T-helper 22 cell (primary cell): Measurements from ENCODE around the gene NFATC2IP.
"Not testable (repeated sequence)": the region's sequence is repeated elsewhere in the genome, so short reads cannot be mapped to it uniquely, and the experiment has no call there.

Experiments used
- DNase-seq: peaks from one replicate; pipeline ENCODE4 v3.0.0-alpha.2; 2020; ENCODE audit warnings: low read depth

The NFATC2IP gene

DNA sequence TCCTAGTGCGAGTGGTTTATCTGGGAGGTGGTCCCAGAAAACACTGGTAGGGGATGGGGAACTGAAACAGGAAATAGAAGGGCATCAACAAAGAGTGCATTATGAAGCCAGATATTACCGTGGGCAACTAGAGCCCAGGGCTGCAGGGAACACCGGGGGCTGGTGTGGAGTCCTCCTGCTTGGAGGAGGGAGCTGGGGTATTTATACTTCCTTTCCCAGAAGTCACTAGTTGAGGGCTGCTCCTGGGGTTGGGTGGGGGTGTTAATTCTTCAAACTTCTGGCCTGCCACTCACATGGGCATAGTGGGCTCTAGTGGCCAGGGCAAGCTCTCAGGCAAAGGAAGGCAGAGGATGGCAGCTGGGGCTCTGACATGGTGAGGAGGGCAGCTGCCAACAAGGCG lies 48.8 kb downstream of the NFATC2IP start:
- no peak for DNase-seq

DNA sequence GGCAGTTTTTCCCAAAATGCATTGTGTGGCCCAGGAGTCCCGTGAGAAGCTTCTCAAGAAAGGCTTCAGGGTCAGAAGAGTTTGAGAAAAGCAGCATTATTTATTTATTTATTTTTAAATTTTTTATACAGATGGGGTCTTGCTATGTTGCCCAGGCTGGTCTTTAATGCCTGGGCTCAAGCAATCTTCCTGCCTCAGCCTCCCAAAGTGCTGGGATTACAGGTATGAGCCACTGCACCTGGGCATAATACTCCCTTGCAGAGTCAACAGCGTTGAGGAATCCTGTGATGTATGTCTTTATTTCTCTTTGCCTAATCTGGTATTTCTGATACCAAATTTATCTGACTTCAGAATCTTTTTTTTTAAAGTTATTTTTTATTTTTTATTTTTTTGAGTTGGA lies 49.3 kb downstream of the NFATC2IP start:
- DNase-seq: no peak

DNA sequence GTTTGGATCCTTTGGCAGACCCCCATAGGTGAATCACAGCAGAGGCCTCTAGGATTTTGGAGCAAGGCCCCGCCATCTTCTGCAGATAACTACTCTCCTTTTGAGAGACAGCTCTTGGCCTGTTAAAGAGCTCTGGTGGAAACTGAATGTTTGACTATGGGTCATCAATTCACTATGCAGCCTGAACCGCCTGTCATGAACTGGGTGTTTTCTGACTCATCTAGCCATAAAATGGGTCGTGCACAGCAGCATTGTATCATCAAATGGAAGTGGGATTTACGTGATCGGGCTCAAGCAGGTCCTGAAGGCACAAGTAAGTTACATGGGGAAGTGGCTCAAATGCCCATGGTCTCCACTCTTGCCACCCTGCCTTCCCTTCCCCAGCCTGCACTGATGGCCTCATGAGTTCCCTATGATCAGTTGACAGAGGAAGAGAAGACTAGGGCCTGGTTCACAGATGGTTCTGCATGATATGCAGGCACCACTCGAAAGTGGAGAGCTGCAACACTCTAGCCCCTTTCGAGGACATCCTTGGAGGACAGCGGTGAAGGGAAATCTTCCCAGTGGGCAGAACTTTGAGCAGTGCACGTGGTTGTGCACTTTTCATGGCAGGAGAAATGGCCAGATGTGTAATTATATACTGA lies 53.9 kb downstream of the NFATC2IP start:
- not testable (repeated sequence) for DNase-seq

DNA sequence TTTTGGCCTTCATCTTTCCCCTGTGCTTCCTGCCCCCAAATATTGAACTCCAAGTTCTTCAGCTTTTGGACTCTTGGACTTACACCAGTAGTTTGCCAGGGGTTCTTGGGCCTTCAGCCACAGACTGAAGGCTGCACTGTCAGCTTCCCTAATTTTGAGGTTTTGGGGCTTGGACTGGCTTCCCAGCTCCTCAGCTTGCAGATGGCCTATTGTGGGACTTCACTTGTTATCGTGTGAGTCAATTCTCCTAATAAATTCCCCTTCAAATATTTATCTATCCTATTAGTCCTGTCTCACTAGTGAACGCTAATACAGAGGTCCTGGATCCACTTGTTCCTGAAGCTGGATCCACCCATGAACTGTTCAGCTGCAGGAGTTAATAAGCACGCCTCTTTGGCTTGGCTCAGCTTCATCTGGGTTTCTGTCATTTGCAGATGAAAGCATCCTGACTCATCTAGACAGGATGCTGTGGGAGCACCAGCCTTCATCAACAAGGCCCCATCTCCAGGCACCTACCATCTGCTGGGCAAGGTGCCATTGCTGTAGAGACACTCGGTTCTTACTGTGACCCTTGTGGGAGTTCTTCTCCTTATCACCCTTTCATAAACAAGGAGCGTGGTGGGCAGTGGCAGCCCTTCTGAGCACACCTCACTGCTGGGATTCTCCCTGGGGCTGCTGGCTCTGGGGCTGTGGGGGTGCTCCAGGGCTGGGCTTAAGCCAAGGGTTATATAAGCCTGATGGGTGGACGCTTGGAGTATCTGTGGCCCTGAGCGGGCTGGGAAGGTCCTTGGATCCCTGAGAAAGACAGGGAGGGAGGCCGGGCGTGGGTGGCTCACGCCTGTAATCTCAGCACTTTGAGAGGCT lies 57.2 kb downstream of the NFATC2IP start:
- peak; percentile 57 for DNase-seq

DNA sequence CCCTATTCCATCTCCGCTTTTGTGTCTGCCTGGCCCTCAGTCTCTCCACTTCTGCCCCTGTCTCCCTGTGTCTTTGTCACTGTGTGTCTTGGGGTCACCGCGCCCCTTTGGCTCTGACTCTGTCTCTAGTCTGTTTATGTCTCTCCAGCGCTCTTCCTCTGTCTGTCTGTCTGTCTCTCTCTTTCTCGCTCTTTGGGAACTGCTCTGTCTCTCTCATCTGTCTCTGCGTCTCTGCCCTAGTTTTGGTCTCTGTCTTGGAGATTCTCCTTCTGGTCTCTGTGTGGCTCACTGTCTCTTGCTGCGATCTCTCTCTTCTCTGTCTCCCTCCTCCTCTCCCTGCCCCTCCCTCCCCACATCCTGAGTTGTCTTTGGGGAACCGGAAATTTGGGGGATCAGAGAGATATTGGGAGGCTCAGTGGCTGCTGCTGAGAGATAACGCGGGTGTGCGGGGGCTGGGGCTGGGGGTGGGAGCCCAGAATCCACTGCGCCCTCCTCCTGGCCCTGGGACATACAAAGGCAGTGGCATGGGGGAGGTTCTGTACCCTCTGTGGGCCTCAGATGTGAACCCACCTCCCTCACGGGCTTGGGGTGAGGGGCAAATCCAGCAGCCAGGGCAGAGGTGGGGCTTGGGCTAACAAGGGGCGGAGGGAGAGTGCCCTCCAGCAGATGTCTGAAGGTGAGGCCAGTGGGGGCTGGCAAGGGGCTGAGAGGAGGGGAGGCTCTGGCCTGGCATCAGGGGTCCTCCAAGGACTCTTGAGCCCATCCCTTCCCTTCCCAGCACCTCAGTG lies 58.5 kb downstream of the NFATC2IP start:
- DNase-seq: no peak

DNA sequence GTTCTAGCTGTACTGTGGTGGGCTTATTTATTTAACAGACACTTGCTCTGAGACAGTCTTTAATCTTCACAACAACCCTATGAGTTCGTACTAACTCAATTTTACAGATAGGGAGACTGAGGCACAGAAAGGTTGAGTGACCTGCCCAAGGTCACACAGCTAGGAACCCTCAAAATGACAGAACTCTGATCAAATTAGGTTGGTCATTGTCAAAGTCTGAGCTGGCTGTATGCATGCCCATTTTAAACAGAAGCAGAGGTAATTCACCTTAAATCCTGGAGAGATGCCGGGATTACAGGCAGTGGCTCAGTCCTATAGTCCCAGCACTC lies 59.1 kb downstream of the NFATC2IP start:
- no peak for DNase-seq

DNA sequence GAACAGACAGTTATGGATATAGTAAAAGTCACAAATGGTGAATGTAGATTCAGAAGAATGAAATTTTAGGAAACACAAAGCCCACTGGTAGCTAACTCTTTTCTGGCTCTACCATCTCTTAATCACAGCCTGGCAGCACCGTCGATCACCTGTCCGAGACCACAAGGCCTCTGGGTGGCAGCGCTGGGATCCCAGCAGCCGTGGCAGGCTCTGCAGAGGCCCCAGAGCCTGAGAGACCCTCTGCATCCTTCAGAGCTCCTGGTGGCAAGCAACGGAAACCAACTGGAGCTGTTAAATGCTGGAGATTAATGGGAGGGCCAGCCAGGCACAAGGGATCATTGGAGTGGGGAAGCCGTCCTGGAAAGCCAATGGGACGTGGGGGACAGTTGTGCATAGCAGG lies 60.4 kb downstream of the NFATC2IP start:
- no peak for DNase-seq

DNA sequence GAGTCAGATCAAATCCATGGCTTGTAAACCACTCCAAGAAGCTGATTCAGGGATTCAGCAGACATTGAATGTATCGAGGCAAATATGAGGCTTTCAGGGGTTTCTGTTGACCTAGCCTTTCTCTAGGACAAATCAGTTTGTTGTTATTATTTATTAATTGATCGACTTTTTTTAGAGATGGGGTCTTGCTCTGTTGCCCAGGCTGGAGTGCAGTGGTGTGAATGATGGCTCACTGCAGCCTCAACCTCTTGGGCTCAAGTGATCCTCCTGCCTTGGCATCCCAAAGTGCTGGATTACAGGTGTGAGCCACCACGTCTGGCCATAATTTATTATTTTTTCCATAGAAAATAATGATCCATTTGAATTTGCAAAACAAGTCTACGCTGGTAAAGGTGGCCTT lies 61.1 kb downstream of the NFATC2IP start:
- no peak for DNase-seq

DNA sequence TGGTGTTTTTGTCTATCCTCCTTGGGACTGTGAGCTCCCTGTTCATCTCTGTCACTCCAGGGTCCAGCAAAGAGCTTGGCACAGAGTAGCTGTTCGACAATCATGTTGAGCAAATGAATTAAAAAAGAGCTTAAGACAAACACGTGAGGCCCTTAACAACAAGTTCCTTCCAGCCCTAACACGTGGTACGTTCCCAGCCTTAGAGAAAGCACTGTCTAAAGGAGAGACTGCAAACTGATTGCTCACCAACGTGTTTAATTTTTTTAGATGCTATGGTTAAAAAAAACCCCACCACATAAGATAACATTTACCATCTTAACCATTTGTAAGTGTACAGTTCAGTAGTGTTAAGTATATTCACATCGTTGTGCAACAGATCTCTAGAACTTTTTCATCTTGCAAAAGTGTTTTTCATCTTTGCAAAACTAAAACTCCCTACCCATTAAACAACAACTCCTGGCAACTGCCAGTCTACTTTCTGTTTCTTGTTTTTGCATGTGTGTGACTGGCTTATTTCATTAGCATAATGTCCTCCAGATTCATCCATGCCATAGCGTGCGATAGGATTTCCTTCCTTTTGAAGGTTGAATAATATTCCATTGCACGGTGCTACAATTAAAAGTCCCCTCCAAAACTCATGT lies 62.3 kb downstream of the NFATC2IP start:
- DNase-seq: no peak

DNA sequence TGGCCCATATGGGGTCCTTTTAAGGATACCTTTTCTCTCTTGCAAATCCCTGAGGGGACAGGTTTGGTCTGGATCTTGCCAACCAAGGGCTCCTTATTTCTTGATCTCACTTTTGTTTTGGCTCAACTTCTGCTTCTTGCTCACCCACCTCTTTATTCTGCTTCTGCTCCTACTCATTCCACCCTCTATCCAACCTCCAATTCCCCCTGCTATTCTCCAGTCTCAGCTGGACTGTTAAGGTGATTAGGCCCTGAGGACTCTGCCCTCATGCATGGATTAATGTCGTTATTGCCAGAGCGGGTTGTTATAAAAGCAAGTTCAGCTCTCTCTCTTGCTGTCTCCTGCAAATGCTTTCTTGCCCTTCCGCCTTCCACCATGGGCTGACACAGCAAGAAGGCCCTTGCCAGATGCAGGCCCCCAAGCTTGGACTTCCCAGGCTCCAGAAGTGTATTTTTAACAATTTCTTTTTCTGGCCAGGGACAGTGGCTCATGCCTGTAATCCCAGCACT lies 63.9 kb downstream of the NFATC2IP start:
- no peak for DNase-seq
